Breast epithelium (tissue), 3 donors: ENCODE results near the gene ERC1.

Experiments used
- CTCF ChIP-seq, 3 donors: fragments of 450-650 bp; IDR thresholded peaks; one replicate each; pipeline ENCODE4 v1.5.1; 2016 to 2017; ENCODE audit warnings: antibody characterized with exemption in 3 of 3, mild to moderate bottlenecking in 3 of 3, moderate library complexity in 3 of 3
- POLR2A ChIP-seq: fragments of 450-650 bp; IDR thresholded peaks from one replicate; pipeline ENCODE4 v1.6.1; 2016; ENCODE audit warnings: antibody characterized with exemption, mild to moderate bottlenecking, moderate library complexity
- POLR2AphosphoS5 ChIP-seq, 3 donors: sonication (generic); formaldehyde crosslinking; IDR thresholded peaks; one replicate each; pipeline ENCODE4 v1.6.1; 2017; ENCODE audit warnings: antibody characterized with exemption in 3 of 3

- TF ChIP-seq CTCF (IDR thresholded peaks at IDR 0.05) = no peak
- no peak for TF ChIP-seq POLR2AphosphoS5 (IDR thresholded peaks at IDR 0.05)
- TF ChIP-seq POLR2A = no peak
These were observed 78.8 kb downstream of the ERC1 start for GRCh38 chr12:1069846-1070245.
